PC-3 (cell line): ENCODE data around the gene MMP23B.
"Not testable (repeated sequence)": the region's sequence is repeated elsewhere in the genome, so short reads cannot be mapped to it uniquely, and the experiment has no call there.

ENCODE experiments used
- EZH2phosphoT487 ChIP-seq: fragments of 300-600 bp; sonication (generic); IDR thresholded peaks from 2 replicates; pipeline ENCODE4 v1.6.1; 2018; ENCODE audit warnings: mild to moderate bottlenecking, antibody characterized with exemption, low read length, borderline replicate concordance
- TF ChIP-seq, protein P1 (sequence below): fragments of 300-600 bp; sonication (generic); conservative IDR thresholded peaks from 2 replicates; pipeline ENCODE4 v1.5.1; 2017; ENCODE audit warnings: antibody characterized with exemption, low read depth, mild to moderate bottlenecking, low read length

DNA sequence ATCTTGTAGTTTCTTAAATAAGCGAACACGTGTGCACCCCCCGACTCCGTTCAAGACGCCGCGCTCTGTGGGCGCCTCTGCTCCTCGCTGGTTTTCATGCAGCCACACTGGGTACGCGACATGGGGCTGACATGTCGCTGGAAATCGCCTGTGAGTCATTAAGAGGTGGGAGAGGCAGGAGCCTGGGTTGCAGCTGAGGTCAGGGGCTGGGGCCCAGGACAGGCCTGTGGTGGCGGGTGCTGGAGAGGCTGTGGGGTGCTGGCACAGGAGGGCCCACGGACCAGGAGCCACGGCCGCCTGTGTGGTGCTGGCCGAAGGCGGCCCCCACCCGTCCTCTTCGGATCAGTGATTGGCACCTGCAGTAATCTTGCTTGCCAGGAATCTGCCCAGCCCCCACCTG, 42.8 kb downstream of the MMP23B start:
- TF ChIP-seq, protein P1, sequence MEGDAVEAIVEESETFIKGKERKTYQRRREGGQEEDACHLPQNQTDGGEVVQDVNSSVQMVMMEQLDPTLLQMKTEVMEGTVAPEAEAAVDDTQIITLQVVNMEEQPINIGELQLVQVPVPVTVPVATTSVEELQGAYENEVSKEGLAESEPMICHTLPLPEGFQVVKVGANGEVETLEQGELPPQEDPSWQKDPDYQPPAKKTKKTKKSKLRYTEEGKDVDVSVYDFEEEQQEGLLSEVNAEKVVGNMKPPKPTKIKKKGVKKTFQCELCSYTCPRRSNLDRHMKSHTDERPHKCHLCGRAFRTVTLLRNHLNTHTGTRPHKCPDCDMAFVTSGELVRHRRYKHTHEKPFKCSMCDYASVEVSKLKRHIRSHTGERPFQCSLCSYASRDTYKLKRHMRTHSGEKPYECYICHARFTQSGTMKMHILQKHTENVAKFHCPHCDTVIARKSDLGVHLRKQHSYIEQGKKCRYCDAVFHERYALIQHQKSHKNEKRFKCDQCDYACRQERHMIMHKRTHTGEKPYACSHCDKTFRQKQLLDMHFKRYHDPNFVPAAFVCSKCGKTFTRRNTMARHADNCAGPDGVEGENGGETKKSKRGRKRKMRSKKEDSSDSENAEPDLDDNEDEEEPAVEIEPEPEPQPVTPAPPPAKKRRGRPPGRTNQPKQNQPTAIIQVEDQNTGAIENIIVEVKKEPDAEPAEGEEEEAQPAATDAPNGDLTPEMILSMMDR = not testable (repeated sequence)
- not testable (repeated sequence) for TF ChIP-seq EZH2phosphoT487
